ENCODE results near the gene RPS19. TPM values are rescaled to one million over a fixed set of nuclear protein-coding genes. Genes with fewer than 3 reads are reported as not detected.

Gene RPS19
- total and polyA plus RNA-seq, 2 experiments from 2014 or later = 840 to 1,425 TPM

- H3K4me3 ChIP-seq = no peak overlapping the region
- no peak overlapping the region for H2AFZ ChIP-seq
- no peaks in the 10 kb centered on the region for H3K9me3 ChIP-seq (ENCODE audit: low read depth)
- no peak overlapping the region for H3K4me2 ChIP-seq
- H3K4me1 ChIP-seq (ENCODE audit: insufficient read depth) = no peaks in the 10 kb centered on the region
- no peaks in the 10 kb centered on the region for H3K79me2 ChIP-seq
- WGBS (ENCODE audit: low lambda C conversion rate, missing lambda C conversion rate) = 54% methylated on average over 3 of the region's 3 CpGs
- TF ChIP-seq EZH2phosphoT487 (IDR thresholded peaks at IDR 0.05; ENCODE audit: low read depth, severe bottlenecking, unreplicated experiment) (no peak), EZH2 (IDR thresholded peaks at IDR 0.05; ENCODE audit: borderline replicate concordance) (no peak), CTCF (IDR thresholded peaks at IDR 0.05; ENCODE audit: poor library complexity) (no peak)
- H3K27ac ChIP-seq = no peak overlapping the region
- H4K20me1 ChIP-seq (ENCODE audit: insufficient read depth, poor library complexity, severe bottlenecking) = no peaks in the 10 kb centered on the region
- H3K36me3 ChIP-seq (replicated peaks; ENCODE audit: insufficient read depth, low read depth) = no peaks in the 10 kb centered on the region
- no peaks in the 10 kb centered on the region for H3K9me2 ChIP-seq (replicated peaks; ENCODE audit: insufficient read depth)
- no peak for DNase-seq (ENCODE audit: low spot score)
- H3K27me3 ChIP-seq = no peaks in the 10 kb centered on the region
Observed at GRCh38 chr19:41811981-41812380, 48.1 kb upstream of the RPS19 start.

- Histone ChIP-seq H3K9me3 (ENCODE audit: low read depth) (no peaks in the 10 kb centered on the region), H3K4me3 (no peak overlapping the region), H2AFZ (no peak overlapping the region), H3K79me2 (no peaks in the 10 kb centered on the region), H3K27ac (no peak overlapping the region), H3K4me2 (no peak overlapping the region), H3K27me3 (no peaks in the 10 kb centered on the region), H3K36me3 (replicated peaks; ENCODE audit: insufficient read depth, low read depth) (no peaks in the 10 kb centered on the region), H3K9me2 (replicated peaks; ENCODE audit: insufficient read depth) (no peaks in the 10 kb centered on the region), H3K4me1 (ENCODE audit: insufficient read depth) (no peaks in the 10 kb centered on the region), H4K20me1 (ENCODE audit: insufficient read depth, poor library complexity, severe bottlenecking) (no peaks in the 10 kb centered on the region)
- TF ChIP-seq EZH2 (IDR thresholded peaks at IDR 0.05; ENCODE audit: borderline replicate concordance) = no peak
- no peak for TF ChIP-seq EZH2phosphoT487 (IDR thresholded peaks at IDR 0.05; ENCODE audit: low read depth, severe bottlenecking, unreplicated experiment)
- no peak for TF ChIP-seq CTCF (IDR thresholded peaks at IDR 0.05; ENCODE audit: poor library complexity)
- 56% methylated on average over 4 of the region's 4 CpGs for WGBS (ENCODE audit: low lambda C conversion rate, missing lambda C conversion rate)
- DNase-seq (ENCODE audit: low spot score) = no peak
Observed at GRCh38 chr19:41813911-41814310, 46.1 kb upstream of the RPS19 start.

GRCh38 chr19:41815301-41815700, 44.8 kb upstream of the RPS19 start:
- no peaks in the 10 kb centered on the region for H3K79me2 ChIP-seq
- H3K27me3 ChIP-seq = no peaks in the 10 kb centered on the region
- H3K9me3 ChIP-seq (ENCODE audit: low read depth) = no peaks in the 10 kb centered on the region
- no peaks in the 10 kb centered on the region for H3K9me2 ChIP-seq (replicated peaks; ENCODE audit: insufficient read depth)
- WGBS (ENCODE audit: low lambda C conversion rate, missing lambda C conversion rate) = 52% methylated on average over 4 of the region's 4 CpGs
- H3K36me3 ChIP-seq (replicated peaks; ENCODE audit: insufficient read depth, low read depth) = no peaks in the 10 kb centered on the region
- no peaks in the 10 kb centered on the region for H3K4me1 ChIP-seq (ENCODE audit: insufficient read depth)
- H3K4me2 ChIP-seq = no peak overlapping the region
- H4K20me1 ChIP-seq (ENCODE audit: insufficient read depth, poor library complexity, severe bottlenecking) = no peaks in the 10 kb centered on the region
- H3K27ac ChIP-seq = no peak overlapping the region
- no peak overlapping the region for H2AFZ ChIP-seq
- no peak overlapping the region for H3K4me3 ChIP-seq
- DNase-seq (ENCODE audit: low spot score) = no peak
- TF ChIP-seq EZH2 (IDR thresholded peaks at IDR 0.05; ENCODE audit: borderline replicate concordance) = no peak
- TF ChIP-seq CTCF (IDR thresholded peaks at IDR 0.05; ENCODE audit: poor library complexity) = no peak
- TF ChIP-seq EZH2phosphoT487 (IDR thresholded peaks at IDR 0.05; ENCODE audit: low read depth, severe bottlenecking, unreplicated experiment) = no peak

- Histone ChIP-seq H3K4me3 (no peak overlapping the region), H3K4me1 (ENCODE audit: insufficient read depth) (no peaks in the 10 kb centered on the region), H3K9me2 (replicated peaks; ENCODE audit: insufficient read depth) (no peaks in the 10 kb centered on the region), H4K20me1 (ENCODE audit: insufficient read depth, poor library complexity, severe bottlenecking) (no peaks in the 10 kb centered on the region), H3K36me3 (replicated peaks; ENCODE audit: insufficient read depth, low read depth) (no peaks in the 10 kb centered on the region), H3K27ac (no peak overlapping the region), H3K79me2 (no peaks in the 10 kb centered on the region), H2AFZ (no peak overlapping the region), H3K4me2 (no peak overlapping the region), H3K27me3 (no peaks in the 10 kb centered on the region), H3K9me3 (ENCODE audit: low read depth) (no peaks in the 10 kb centered on the region)
- TF ChIP-seq EZH2 (IDR thresholded peaks at IDR 0.05; ENCODE audit: borderline replicate concordance) (no peak), CTCF (IDR thresholded peaks at IDR 0.05; ENCODE audit: poor library complexity) (no peak), EZH2phosphoT487 (IDR thresholded peaks at IDR 0.05; ENCODE audit: low read depth, severe bottlenecking, unreplicated experiment) (no peak)
- WGBS (ENCODE audit: low lambda C conversion rate, missing lambda C conversion rate) = 84% methylated on average over 2 of the region's 2 CpGs
- DNase-seq (ENCODE audit: low spot score) = no peak
Observed at GRCh38 chr19:41816761-41817160, 43.3 kb upstream of the RPS19 start.

Data from hepatocyte (in vitro differentiated cells).